Adrenal gland (tissue), 12 donors: ENCODE measurements around the gene SMAGP. TPM values are rescaled to one million over a fixed set of nuclear protein-coding genes. Genes with fewer than 3 reads are reported as not detected.
A peak's percentile ranks its signal among the peaks of the same experiment; 100 is the strongest.
"Not testable (repeated sequence)": the region's sequence is repeated elsewhere in the genome, so short reads cannot be mapped to it uniquely, and the experiment has no call there.

ENCODE experiments used
- DNase-seq, 7 donors: peaks; one replicate each; pipeline ENCODE4 v3.0.0-alpha.2; 2019 to 2020
- H3K27ac ChIP-seq, 5 donors: fragments of 200-600 bp; sonication (generic) in 4 of 5; 1 replicate in 3 of 5; 2 replicates in 2 of 5; pipeline versions ENCODE4 v1.5.1 to v1.8.0; 2016 to 2020; ENCODE audit warnings: mild to moderate bottlenecking in 1 of 5
- H3K27me3 ChIP-seq: fragments of 200-600 bp; 2 replicates; pipeline ENCODE4 v1.8.0; 2021
- H3K36me3 ChIP-seq, 2 donors: fragments of 200-600 bp; replicated peaks in 1 of 2; 1 replicate in 1 of 2; 2 replicates in 1 of 2; pipeline versions ENCODE4 v1.5.1 to v1.8.0; 2018 to 2022
- H3K4me1 ChIP-seq, 2 donors: fragments of 200-600 bp; replicated peaks in 1 of 2; 1 replicate in 1 of 2; 2 replicates in 1 of 2; pipeline versions ENCODE4 v1.5.1 to v1.8.0; 2018 to 2021
- H3K4me3 ChIP-seq, 4 donors: fragments of 200-600 bp; sonication (generic) in 3 of 4; one replicate each; pipeline ENCODE4 v1.5.1; 2016 to 2018
- H3K9me3 ChIP-seq, 3 donors: fragments of 200-600 bp; sonication (generic) in 1 of 3; replicated peaks in 1 of 3; 1 replicate in 2 of 3; 2 replicates in 1 of 3; pipeline versions ENCODE4 v1.5.1 to v1.8.0; 2016 to 2021
- POLR2A ChIP-seq, 2 donors: fragments of 450-650 bp; IDR thresholded peaks; one replicate each; pipeline ENCODE4 v1.6.1; 2017; ENCODE audit warnings: antibody characterized with exemption in 2 of 2, mild to moderate bottlenecking in 2 of 2, moderate library complexity in 1 of 2
- WGBS, 4 donors: extraction: QIAGEN DNeasy Blood & Tissue Kit in 2 of 4; methylation state at CpG; one replicate each; pipeline versions ENCODE4 v1.1.5 to v1.1.7; 2013 to 2017; 5-methylcytosine and 5-hydroxymethylcytosine counted together
- intact Hi-C, 2 donors: fragments of 100-400 bp; cut with DNase I; formaldehyde crosslinking; loops; one replicate each; pipeline versions ENCODE4 v1.14.1 to v1.15.0; 2022 to 2023
- polyA plus RNA-seq, 3 donors: library from polyadenylated mRNA; stranded (reverse); fragments of 200-250 nt in 2 of 3; fragments of 350-450 nt in 1 of 3; fragmentation: Illumina TruSeq in 1 of 3; extraction: RNeasy Lipid Tissue Mini Kit (QIAGEN cat#74804) in 1 of 3; gene quantifications; one replicate each; pipeline ENCODE4 v1.2.3, GENCODE V29; 2013 to 2014
- total RNA-seq, 9 donors: library from RNA; depleted of rRNA in 4 of 9; stranded (reverse); fragments of >200 nt in 4 of 9; fragments of 120-200 nt in 1 of 9; fragmentation: NEBNext Ultra II Directional in 1 of 9; extraction: Animal tissue kit (Norgen Biotek cat#: 25700) in 1 of 9; gene quantifications; one replicate each; pipeline versions ENCODE4 v1.1.0 to v1.2.4, GENCODE V29; 2013 to 2023
- TF ChIP-seq, protein P1 (sequence below), 6 experiments: fragments of 450-650 bp in 4 of 6; fragments of 200-600 bp in 2 of 6; sonication (generic) in 1 of 6; IDR thresholded peaks; 1 replicate in 5 of 6; 2 replicates in 1 of 6; pipeline versions ENCODE4 v1.5.1 to v1.8.0; 2016 to 2021; ENCODE audit warnings: antibody characterized with exemption in 6 of 6, mild to moderate bottlenecking in 2 of 6, moderate library complexity in 1 of 6
- donor health status: healthy with polysubstance abuse.
- donor health status: Bipolar disorder and iron deficiency.
- donor health status: DM: yes; HTN: yes; CAD: no.
- donor health status: DM: no; HTN: no; CAD: no.
- donor health status: DM: no; HTN: no; CAD: no.
- donor health status: DM: yes; HTN: yes; CAD: no.

Gene SMAGP
- total and polyA plus RNA-seq, 12 donors: 2.7 to 32.6 (median 11.0) TPM

DNA sequence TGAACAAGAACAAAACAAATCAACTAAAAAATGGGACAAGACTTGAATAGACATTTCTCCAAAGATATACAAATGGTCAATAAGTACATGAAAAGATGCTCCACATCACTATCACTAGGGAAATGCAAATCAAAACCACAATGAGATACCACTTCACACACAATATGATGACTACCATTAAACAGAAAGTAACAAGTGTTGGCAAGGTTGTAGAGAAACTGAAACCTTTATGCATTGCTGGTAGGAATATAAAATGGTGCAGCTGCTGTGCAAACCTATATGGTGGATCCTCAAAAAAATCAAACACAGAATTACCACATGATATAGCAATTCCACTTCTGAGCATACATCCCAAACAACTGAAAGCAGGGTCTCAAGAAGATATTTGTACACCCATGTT lies 5.2 kb downstream of the SMAGP start:
- no peak overlapping the region for H3K4me3 ChIP-seq
- peaks cover 0 to 9% of the 10 kb centered on the region in 2 donors for H3K4me1 ChIP-seq
- TF ChIP-seq, protein P1, sequence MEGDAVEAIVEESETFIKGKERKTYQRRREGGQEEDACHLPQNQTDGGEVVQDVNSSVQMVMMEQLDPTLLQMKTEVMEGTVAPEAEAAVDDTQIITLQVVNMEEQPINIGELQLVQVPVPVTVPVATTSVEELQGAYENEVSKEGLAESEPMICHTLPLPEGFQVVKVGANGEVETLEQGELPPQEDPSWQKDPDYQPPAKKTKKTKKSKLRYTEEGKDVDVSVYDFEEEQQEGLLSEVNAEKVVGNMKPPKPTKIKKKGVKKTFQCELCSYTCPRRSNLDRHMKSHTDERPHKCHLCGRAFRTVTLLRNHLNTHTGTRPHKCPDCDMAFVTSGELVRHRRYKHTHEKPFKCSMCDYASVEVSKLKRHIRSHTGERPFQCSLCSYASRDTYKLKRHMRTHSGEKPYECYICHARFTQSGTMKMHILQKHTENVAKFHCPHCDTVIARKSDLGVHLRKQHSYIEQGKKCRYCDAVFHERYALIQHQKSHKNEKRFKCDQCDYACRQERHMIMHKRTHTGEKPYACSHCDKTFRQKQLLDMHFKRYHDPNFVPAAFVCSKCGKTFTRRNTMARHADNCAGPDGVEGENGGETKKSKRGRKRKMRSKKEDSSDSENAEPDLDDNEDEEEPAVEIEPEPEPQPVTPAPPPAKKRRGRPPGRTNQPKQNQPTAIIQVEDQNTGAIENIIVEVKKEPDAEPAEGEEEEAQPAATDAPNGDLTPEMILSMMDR (IDR thresholded peaks at IDR 0.05): no peak
- TF ChIP-seq POLR2A (IDR thresholded peaks at IDR 0.05): no peak
- H3K27me3 ChIP-seq: no peaks in the 10 kb centered on the region
- no peaks in the 10 kb centered on the region for H3K36me3 ChIP-seq
- intact Hi-C loops: no loop called here
- DNase-seq: no peak
- no peak overlapping the region for H3K27ac ChIP-seq
- H3K9me3 ChIP-seq: no peaks in the 10 kb centered on the region

DNA sequence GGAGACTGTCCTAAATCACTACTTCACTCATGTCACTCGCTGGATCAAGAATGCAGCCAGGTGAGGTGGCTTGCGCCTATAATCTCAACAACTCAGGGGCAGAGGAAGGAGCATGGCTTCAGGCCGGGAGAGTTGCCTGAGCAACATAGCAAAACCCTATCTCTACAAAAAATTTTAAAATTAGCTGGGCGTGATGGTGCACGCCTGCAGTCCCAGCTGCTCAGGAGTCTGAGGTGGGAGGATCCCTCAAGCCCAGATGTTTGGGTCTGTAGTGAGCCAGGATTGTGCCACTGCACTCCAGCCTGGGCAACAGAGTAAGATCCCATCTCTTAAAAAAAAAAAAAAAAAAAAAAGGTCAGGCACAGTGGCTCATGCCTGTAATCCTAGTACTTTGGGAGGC lies 5.9 kb downstream of the SMAGP start:
- intact Hi-C loops: no loop called here
- H3K4me3 ChIP-seq: no peak overlapping the region
- 93 to 98% (median 96%) methylated on average over 5 of the region's 5 CpGs for WGBS, 4 donors
- no peak for TF ChIP-seq POLR2A (IDR thresholded peaks at IDR 0.05)
- TF ChIP-seq, protein P1 (IDR thresholded peaks at IDR 0.05): no peak
- peaks cover 0 to 6% of the 10 kb centered on the region in 2 donors for H3K4me1 ChIP-seq
- H3K27ac ChIP-seq: peak overlapping the region in 1 of 5 donors; percentile 5
- DNase-seq: no peak
- H3K9me3 ChIP-seq: no peaks in the 10 kb centered on the region
- H3K27me3 ChIP-seq: no peaks in the 10 kb centered on the region
- no peaks in the 10 kb centered on the region for H3K36me3 ChIP-seq

DNA sequence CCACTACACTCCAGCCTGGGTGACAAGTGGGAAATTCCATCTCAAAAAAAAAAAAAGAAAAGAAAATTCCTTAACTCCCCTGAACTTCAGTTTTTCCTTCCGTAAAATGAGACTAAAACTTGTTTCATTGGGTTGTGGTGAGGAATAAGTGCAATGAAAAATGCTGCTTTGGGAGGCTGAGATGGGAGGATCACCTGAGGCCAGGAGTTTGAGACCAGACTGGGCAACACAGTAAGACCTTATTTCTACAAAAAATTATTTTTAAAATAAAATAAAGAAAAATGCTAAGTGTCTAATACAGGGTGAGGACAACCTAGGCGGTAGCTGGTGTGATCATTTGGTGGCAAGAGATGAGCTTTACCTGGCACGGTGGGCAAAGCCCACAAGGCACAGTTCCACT lies 6.9 kb downstream of the SMAGP start:
- DNase-seq: no peak
- TF ChIP-seq, protein P1 (IDR thresholded peaks at IDR 0.05): no peak
- TF ChIP-seq POLR2A (IDR thresholded peaks at IDR 0.05): no peak
- intact Hi-C loops: no loop called here
- Histone ChIP-seq H3K9me3 (no peaks in the 10 kb centered on the region), H3K4me3 (no peak overlapping the region), H3K27me3 (no peaks in the 10 kb centered on the region), H3K27ac (peak overlapping the region; percentile 12 to 80 (median 63)), H3K36me3 (no peaks in the 10 kb centered on the region), H3K4me1 (peaks cover 0 to 3% of the 10 kb centered on the region in 2 donors)
- 94 to 97% (median 95%) methylated on average over 3 of the region's 3 CpGs for WGBS, 4 donors

DNA sequence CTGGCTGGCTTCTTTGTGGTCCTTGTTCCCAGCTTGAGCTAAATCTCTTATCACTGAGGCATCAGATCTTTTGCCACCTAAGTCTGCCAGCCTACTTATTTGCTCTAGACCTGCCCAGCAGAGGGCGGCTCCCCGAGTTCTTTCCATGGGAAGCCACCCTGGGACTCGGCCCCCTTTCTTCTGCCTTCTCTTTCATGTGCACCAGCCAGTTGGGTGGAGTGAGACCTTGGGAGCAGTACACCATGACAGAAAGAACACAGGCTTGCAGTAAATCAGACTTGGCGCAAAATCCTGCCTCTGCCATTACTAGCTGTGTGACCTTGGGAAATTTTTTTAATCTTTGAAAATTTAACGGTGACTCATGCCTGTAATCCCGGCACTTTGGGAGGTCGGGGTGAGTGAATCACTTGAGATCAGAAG lies 7.4 kb downstream of the SMAGP start:
- peak; percentile 85 to 95 (median 94) for DNase-seq

DNA sequence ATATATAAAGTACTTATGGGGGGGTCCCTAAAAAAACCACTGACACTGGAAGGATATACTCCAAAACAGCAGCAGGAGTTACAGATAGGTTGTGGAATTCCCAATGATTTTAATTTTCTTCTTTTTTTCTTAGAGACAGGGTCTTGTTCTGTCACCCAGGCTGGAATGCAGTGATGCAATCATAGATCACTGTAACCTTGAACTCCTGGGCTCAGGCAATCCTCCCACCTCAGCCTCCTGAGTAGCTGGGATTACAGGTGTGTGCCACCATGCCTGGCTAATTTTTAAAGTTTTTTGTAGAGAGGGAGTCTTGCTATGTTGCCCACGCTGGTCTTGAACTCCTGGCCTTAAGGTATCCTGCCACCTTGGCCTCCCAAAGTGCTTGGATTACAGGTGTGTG lies 10.6 kb downstream of the SMAGP start:
- 89 to 100% (median 96%) methylated on average over 1 of the region's 1 CpG for WGBS, 4 donors
- H3K4me1 ChIP-seq, H3K27me3 ChIP-seq, H3K9me3 ChIP-seq, H3K27ac ChIP-seq, H3K36me3 ChIP-seq, DNase-seq, H3K4me3 ChIP-seq: not testable (repeated sequence)
- intact Hi-C loops: loop anchor here in 1 of 2 donors (5.0 kb wide), 1 partner anchor 83 kb away; no protein-coding TSS in a partner anchor

More for the DNA sequence above, 7.4 kb downstream of the SMAGP start:
- Histone ChIP-seq H3K27ac (peak overlapping the region in 4 of 5 donors; percentile 56 to 80 (median 70)), H3K4me1 (peaks cover 0 to 3% of the 10 kb centered on the region in 2 donors), H3K27me3 (no peaks in the 10 kb centered on the region), H3K4me3 (no peak overlapping the region), H3K9me3 (no peaks in the 10 kb centered on the region), H3K36me3 (no peaks in the 10 kb centered on the region)
- intact Hi-C loops: no loop called here
- WGBS, 4 donors: 22 to 28% (median 24%) methylated on average over 7 of the region's 7 CpGs
- peak in 1 of 2 donors; percentile 40 for TF ChIP-seq POLR2A (IDR thresholded peaks at IDR 0.05)
- TF ChIP-seq, protein P1 (IDR thresholded peaks at IDR 0.05): peak in 5 of 6 experiments; percentile 47 to 64 (median 60)
